IPS-NIHi11 (cell line): ENCODE data around the gene IFITM5.

Source experiments
- DNase-seq: peaks from one replicate; pipeline ENCODE4 v3.0.0; 2012; ENCODE audit warnings: mixed read lengths, low spot score

IFITM5 gene

DNA sequence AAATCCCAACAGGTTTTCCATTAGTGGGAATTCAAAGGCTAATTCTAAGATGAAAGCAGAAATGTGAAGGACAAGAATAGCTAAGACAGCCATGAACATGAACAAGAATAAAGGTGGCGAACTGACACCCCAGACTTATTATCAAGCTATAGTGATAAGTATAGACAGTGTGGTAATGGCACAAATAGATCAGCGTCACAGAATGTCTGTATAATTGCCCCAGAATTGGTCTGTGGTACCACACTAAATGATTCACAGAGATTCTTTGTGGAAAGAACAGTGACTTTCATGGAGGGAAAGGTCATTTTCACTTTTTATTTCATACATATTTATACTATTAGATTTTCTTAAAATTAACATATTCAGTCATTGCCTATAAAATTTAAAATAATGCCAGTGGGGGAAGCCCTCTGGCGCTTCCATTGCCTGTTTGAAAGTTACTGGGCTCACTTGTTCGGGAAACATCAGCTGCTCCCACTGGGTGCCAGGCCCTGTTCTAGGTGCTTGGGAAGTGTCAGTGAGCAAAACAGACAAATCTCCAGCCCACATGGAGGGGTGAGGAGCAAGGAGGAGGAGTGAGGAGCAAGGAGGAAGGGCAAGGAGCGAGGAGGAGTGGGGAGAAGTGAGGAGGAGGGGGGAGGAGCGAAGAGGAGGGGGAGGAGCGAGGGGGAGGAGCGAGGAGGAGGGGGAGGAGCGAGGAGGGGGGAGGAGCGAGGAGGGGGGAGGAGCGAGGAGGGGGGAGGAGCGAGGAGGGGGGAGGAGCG lies 32.5 kb downstream of the IFITM5 start:
- DNase-seq: no peak

DNA sequence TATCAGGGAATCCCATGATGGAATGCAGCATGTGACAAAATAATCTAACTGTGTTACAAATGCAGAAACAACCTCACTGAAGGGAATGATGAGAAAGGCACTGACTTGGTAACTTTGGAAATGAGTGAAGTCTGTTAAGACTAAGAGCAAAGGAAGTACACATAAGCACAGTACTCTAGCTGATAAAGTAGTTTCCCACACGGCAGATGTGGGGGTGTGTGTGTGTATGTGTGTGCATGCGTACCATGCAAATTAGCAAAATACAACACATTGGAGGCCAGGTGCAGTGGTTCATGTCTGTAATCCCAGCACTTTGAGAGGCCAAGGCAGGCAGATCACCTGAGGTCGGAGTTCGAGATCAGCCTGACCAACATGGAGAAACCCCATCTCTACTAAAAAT lies 37.7 kb downstream of the IFITM5 start:
- DNase-seq: no peak

DNA sequence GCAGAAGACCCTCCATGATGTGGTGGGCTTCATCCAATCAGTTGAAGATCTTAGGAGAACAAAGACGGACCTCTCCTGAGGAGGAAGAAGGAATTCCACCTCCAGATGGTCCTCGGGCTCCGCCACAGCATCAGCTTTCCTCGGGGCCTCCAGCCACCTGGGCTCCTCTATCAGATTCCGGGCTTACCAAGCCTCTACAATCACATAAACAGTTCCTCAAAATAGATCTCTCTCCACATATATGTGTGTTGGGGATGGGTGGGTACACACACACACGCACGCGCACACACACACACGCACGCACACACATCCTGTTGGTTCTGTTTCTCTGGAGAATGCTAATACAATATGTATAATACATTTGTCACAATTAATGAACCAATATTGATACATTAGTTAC lies 39.9 kb downstream of the IFITM5 start:
- DNase-seq: no peak

DNA sequence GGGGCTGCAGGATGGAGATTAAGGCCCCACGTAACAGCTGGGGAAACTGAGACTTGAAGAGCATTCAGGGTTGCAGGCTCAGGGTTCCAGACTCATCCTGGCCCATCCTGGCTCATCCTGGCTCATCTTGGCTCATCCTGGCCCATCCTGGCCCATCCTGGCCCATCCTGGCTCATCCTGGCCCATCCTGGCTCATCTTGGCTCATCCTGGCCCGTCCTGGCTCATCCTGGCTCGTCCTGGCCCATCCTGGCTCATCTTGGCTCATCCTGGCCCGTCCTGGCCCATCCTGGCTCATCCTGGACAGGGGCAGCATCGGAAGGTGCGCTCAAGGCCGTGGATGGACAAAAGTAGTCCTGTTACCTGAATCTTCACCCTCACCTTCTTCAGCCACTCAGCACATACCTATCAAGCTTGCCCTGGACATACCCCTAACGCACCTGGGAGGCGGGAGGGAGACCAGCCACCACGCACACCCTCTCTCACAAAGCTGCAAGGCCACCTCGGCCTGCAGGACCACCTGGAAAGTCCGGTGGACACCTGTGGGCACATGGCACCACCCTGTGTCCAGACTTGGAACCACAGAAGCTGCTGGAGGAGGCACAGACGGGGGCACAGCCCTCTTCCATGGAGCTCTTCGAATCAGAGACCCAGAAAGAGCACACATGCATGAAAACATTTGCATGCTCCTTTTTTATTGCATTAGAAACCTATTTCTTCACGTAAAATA lies 41.4 kb downstream of the IFITM5 start:
- DNase-seq: no peak

DNA sequence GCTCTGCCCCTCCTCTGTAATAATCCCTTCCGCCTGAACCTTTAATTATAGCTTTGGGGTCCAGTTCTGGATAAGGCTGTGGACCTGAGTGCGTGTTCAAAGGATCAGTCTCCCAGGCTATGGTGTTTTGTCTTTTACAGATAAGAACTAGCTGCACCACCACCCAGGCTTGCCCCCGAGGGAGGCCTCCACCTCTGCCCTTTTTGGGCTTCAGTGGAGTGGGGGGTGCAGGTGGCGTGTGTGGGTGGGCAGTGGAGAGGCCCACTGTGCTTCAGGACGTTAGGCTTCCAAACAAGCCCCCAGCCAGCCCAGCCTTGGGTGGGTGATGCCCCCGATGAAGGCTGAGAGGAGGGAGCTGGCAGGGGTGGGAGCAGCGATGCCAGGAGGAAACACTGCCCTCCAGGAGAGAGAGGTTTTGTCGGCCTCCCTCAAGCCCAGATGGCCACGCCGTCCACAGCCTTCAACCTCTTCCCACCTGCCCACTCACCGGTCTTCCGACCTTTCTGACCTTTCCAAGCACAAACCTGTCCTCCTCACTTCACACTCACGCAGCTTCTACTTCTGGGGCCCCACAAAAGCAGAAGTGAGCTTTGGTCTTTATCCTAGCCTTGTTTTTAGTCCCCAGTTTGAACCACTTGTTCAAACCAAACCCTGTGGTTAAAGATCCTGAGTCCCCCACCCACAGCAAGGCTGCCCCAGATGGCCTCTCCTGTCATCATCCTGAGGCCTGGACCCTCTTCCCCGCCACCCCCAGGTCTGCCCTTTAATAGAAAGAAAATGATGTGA lies 42.2 kb downstream of the IFITM5 start:
- no peak for DNase-seq

DNA sequence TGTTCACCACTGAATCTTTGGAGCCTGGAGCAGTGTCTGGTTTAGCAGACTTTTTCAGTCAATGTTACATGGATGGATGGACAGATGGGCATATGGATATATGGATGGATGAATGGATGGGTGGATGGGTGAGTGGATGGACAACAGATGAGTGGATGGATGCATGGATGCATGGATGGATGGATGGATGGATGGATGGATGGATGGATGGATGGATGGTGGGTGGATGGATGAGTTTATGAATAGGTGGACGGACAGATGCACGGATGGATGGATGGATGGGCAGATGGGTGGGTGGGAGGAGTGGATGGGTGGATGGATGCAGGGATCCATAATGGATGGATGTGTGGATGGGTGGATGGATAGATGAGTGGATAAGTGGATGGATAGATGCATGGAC lies 43.5 kb downstream of the IFITM5 start:
- DNase-seq: no peak

DNA sequence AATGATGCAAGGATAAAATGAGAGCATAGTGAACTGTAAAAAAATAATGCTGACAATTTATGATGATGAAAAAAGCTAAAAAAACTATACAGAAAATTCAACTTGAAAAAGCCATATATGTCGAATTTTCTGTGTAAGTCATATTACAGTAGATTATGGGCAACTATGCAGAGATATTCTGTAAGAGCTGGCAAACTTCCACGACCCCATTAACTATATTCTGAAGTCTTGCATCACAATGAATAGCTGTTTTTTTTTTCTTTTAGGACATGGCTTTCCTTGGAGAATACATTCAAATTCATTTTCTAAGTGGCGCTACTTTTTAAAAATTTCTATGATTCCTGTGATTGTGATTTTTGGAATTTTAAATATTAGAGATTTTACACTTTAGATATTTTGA lies 44.1 kb downstream of the IFITM5 start:
- DNase-seq: no peak

DNA sequence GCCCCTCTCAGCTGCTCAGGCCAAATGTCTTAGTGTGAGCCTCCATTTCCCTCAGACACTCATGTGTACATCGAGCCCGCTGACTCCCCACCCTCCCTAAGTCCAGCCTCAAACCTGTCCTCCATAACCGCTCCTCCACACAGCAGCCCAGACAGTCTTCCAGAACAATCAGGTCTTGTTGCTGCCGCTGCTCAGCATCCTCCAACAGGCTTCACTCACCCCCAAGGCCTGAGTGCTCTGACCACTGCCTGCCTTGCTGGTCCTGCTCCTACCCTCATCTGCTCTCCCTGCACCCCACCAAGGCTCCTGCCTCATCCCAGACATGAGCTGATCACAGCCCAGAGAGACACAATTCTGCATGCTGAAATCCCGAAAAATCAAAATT lies 45.4 kb downstream of the IFITM5 start:
- DNase-seq: no peak

DNA sequence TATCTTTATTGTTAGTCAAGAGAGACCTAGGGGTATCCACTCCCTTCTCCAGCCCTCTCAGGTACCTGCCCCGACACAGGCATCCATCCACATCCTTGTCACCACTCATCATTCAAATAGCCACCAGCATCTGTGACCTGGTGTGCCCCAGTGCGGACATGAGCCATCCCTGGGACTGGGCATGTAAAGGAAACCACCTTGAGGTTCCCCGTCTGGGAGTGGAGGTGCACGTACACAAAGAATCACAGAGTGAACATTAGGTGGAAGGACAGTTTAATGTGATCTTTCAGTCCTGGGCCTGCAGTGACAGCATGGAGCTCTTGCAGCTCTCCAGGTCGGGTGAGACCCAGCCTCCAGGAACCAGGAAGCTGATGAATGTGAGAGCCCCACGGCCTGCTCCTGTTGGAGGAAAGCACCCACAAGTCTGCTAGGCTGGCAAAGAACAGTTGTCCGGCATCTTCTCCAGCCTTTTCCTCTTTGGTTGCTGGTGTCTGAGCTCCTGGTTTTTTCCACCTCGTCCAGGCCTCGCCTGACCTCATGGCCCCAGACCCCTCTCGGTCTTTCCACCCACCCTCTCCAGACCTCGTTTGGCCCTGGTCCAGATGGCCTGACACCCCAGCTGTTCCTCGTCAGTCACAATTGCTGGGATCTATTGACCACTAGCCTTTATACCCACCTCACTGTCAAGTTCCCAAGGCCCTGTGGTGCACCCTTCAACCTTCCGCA lies 46.0 kb downstream of the IFITM5 start:
- DNase-seq: no peak

DNA sequence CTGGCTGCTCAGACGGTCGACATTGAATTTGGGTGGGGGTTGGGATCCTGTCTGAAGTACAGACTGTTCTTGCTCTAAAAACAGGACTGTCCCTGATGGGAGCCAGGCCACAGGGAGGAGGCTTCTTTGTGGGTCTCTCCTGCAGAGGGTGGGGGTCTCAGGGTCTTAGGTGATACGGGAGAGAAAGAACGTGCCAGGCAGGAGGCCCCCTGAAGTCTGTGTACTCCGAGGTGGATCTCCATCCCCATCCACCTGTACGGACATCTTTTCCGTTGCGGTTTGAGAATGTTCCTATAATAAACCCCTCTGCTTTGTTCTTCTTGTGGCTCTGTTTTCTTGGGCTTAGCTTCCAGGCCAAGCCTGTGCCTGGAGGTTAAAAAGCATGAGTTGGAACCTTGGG lies 46.7 kb downstream of the IFITM5 start:
- no peak for DNase-seq

DNA sequence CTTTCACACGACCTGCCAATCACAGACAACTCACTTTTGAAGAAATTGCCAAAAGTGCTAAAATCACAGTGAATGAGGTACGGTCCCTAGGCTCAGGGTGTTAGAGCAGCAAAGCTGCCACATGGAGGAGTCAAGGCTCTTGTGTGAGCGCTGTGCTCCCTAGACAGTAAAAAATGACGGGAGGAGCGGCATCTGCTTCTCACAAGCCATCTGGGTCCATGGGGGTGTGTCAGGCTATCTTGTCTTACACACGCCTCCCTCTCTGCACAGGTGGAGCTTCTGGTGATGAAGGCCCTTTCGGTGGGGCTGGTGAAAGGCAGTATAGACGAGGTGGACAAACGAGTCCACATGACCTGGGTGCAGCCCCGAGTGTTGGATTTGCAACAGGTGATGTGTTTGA lies 47.8 kb downstream of the IFITM5 start:
- no peak for DNase-seq

DNA sequence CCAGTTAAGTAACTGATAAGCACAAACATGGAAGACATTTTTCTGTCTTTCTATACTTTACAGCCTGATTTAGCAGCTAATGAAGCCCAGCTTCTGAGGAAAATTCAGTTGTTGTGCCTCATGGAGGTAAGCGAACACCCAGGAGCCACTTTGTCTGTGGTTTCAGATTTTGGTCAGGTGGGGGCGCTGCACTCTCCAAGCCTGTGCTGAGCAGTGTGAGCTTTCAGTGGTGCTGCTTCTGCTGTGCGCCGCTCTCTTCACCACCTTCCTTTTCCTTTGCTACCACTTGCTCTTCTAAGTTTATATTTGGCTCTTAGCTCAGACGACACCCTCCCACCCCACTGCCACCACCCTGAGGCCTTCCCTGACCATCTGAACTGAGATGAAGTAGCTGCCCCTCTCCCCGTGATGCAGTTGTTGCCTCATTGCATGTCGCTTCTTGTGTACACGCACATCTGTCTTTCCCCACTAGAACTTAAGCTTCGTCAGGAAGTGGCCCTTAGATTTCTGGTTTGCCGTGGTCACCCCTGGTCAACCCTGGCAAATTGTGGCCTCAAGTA lies 48.5 kb downstream of the IFITM5 start:
- DNase-seq: peak; percentile 82

DNA sequence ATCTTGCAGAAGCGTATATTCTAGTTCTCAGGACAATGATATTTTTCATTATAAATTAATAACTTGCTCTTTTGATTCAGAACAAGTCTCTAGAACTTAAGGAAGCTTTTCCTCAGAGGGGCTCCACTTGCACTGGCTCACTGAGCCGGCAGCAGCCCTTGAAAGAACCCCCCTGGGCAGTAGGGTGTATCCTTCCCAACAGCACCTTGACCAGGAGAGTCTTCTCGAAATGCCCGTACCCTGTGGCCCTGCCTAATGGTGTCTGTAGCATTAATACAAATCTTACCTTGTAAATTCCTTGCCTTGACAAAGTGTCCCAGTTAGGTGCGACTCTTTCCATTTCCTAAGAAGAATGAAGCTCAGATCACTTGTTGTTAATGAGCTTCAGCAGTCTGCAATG lies 49.1 kb downstream of the IFITM5 start:
- DNase-seq: no peak

DNA sequence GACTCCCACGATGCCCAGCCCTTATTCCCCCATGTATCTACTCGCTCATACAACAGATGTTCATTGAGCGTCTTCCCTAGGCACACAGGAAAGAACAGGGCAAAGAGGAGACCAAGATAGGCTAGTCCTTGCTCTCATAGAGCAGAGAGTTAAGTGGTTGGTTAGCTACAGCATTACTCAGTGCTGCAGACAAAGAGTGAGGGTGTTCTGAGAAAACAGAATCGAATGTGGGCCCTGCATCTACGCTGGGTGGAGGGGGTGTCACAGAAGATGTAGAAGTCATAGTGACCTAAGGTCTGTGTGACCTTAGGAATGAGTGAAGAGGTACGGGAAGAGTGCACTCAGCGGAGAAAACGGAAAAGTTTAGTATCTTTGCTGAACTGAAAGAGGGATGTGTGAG lies 50.3 kb downstream of the IFITM5 start:
- no peak for DNase-seq
